Jurkat, Clone E6-1 (cell line): ENCODE data around the gene ROR2.

Experiments used
- DNase-seq: peaks from one replicate; pipeline ENCODE4 v3.0.0-alpha.2; 2011; ENCODE audit warnings: low read depth, low spot score
- H3K4me3 ChIP-seq: 2 replicates; pipeline ENCODE4 v1.5.1; 2011; ENCODE audit warnings: mild to moderate bottlenecking, low read length, control low read depth, moderate library complexity

ROR2 gene

GRCh38 chr9:91690540-91691249, 259.3 kb downstream of the ROR2 start:
- no peak overlapping the region for H3K4me3 ChIP-seq
- DNase-seq, result no peak

DNA sequence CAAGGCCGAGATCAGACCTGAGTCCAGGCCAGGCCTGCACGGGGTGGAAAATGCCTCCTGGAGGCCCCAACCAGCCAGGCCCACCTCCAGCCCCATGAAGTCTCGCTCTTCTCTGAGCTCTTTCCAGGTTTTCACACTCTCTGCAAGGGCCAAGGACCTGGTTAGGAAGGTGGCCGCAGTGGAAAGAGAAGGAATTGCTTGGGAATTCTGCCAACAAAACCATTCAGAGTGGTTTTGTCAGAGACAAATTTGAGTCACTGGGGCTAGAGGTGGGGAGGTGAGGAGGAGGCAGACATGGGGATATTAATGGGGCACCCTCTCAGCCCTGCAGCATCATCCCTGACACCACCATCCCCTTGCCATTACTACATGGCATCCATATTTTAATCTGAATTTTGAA, 261.0 kb downstream of the ROR2 start:
- DNase-seq, result no peak
- H3K4me3 ChIP-seq, result no peak overlapping the region

GRCh38 chr9:91683269-91683668, 266.8 kb downstream of the ROR2 start:
- no peak for DNase-seq

GRCh38 chr9:91682806-91683205, 267.2 kb downstream of the ROR2 start:
- H3K4me3 ChIP-seq, result no peak overlapping the region
- no peak for DNase-seq

More at GRCh38 chr9:91683269-91683668, 266.8 kb downstream of the ROR2 start:
- H3K4me3 ChIP-seq, result no peak overlapping the region

DNA sequence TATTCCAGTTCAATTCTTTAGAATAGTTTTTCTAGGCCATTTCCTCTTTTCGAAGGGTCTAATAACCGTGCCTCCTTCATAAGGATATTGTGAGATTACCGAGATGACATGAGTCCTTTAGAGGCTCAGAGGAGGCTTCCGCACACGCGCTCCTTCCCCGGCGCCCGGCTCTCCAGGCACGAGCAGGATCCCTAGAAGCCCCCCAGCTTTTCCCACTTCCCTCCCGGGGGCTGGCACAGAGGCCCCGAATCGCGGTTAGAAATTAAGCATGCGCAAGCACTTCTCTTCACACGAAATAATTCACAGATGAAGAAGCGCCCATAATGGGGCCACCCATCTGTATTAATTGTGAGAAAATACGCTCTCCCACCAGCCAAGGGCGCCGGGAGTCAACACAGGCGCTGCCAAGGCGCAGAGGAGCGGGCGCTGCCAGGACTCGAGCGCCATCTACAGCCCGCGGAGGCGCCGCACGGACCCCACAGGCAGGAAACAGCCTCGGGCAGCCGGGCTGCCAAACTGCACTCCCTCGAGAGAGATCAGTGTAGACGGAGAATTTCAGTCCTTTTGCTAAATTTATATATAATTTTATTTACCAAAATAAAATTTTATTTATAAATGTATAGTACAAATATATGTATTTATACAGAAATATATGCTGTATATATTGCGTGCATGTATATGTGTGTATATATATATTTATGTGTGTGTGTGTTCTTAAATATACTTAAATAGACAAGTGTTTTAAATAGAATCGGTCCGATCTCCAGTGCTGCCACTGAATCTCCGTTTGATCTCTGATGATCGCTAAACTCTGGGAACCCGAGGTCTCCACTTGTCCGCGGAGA, 268.3 kb downstream of the ROR2 start:
- peak; percentile 41 for DNase-seq
- H3K4me3 ChIP-seq, result no peak overlapping the region; the same call in 1 of the 2 replicates

- no peak overlapping the region for H3K4me3 ChIP-seq
- no peak for DNase-seq
These were observed 269.0 kb downstream of the ROR2 start for GRCh38 chr9:91680998-91681397.

- no peak for DNase-seq
- H3K4me3 ChIP-seq, result no peak overlapping the region
These were observed 269.9 kb downstream of the ROR2 start for GRCh38 chr9:91680106-91680505.

DNA sequence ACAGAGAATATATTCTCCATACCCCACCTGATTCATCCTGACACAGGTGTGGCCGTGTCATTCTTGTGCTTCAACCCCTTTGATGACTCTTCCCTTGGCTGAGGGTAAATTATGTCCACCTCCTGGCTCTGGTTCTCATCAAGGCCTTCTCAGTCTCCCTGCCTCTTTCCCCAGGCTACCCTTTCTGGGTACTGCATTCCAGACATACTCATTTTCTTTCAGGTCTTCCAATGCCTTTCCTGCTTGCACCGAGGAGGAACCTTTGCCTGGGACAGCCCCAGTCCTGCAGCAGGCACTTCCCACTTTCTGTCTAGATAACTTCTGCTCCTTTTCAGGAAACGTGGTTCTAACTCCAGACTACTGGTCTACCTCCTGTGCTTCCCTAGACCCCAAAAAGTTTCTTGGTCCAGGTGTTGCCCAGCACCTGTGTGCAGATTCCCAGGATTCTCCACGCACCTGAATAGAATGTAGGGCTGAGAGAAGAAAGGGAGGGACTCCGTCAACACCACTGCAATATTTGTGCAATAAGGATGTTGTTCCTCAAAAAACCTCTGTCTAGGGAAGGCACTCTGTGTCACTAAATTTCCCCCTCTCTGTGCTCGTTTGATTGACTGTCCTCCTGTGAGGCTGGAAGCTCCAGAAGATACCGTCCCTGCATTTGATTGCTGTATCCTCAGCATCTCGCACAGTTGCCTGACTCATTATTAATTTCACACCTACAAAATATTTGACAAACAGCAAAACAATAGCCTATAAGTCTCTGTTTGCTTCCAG, 271.0 kb downstream of the ROR2 start:
- no peak overlapping the region for H3K4me3 ChIP-seq
- no peak for DNase-seq

GRCh38 chr9:91677822-91678436, 272.1 kb downstream of the ROR2 start:
- H3K4me3 ChIP-seq, result no peak overlapping the region
- DNase-seq, result no peak

GRCh38 chr9:91677331-91677730, 272.7 kb downstream of the ROR2 start:
- H3K4me3 ChIP-seq, result no peak overlapping the region
- no peak for DNase-seq

DNA sequence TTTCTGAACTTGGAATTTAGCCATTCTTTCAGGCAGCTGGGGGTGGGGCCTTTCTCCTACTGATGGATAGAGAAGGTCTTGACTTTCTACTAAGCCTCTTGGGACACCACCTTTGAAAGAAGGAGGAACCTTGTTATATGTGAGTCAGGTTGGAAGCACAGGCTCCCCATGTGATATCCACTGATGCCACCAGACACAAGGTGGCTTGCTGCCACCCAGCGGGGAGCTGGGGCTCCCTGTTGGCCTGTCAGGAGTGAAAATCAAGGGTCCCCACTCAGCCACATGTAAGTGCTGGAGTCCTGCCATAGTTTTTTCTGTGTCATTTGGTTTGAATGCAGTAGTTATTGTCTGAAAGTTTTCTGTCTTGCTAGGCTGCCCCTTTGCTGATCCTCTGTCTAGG, 274.0 kb downstream of the ROR2 start:
- no peak overlapping the region for H3K4me3 ChIP-seq
- DNase-seq, result no peak

DNA sequence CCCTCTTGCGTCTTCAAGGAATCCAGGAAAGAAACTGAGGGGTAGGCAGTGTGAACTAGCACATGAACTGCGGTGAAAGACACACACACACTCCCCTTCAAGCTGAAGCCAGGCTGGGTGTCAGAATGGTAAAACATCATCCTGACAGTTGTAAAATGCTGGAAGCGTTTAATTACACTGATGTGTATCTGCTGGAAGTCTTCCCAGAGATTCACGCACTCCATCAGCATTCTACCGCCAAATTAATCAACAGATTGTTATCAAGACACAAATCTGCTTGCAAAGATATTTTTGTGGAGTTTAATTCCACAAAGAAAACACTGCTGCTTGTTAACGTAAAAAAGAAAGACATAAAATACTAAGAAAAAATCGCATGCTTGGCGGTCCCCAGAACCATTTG, 285.4 kb downstream of the ROR2 start:
- DNase-seq, result no peak
- no peak overlapping the region for H3K4me3 ChIP-seq

DNA sequence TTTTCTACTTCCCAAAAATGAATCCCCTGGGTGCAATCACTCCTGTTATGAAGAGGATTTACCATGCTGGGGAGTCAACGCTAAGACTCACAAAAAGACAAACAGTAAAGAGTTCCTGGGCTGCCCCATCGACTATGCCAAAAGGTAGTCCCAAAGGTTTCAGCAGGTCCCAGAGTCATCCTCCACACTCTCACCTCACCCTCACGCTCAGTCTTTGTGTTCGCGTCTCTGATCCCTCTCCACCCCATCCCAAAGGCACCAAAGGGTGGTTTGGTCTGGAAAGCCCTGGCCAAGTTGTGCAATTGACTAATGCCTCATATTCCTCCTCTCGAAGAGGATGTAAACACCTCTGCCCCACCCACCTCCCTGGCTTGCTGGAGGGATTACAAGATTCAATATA, 286.2 kb downstream of the ROR2 start:
- DNase-seq, result no peak
- no peak overlapping the region for H3K4me3 ChIP-seq

- no peak for DNase-seq
- H3K4me3 ChIP-seq, result no peak overlapping the region
These were observed 288.6 kb downstream of the ROR2 start for GRCh38 chr9:91661451-91661850.

GRCh38 chr9:91660521-91660920, 289.5 kb downstream of the ROR2 start:
- no peak for DNase-seq
- H3K4me3 ChIP-seq, result no peak overlapping the region

DNA sequence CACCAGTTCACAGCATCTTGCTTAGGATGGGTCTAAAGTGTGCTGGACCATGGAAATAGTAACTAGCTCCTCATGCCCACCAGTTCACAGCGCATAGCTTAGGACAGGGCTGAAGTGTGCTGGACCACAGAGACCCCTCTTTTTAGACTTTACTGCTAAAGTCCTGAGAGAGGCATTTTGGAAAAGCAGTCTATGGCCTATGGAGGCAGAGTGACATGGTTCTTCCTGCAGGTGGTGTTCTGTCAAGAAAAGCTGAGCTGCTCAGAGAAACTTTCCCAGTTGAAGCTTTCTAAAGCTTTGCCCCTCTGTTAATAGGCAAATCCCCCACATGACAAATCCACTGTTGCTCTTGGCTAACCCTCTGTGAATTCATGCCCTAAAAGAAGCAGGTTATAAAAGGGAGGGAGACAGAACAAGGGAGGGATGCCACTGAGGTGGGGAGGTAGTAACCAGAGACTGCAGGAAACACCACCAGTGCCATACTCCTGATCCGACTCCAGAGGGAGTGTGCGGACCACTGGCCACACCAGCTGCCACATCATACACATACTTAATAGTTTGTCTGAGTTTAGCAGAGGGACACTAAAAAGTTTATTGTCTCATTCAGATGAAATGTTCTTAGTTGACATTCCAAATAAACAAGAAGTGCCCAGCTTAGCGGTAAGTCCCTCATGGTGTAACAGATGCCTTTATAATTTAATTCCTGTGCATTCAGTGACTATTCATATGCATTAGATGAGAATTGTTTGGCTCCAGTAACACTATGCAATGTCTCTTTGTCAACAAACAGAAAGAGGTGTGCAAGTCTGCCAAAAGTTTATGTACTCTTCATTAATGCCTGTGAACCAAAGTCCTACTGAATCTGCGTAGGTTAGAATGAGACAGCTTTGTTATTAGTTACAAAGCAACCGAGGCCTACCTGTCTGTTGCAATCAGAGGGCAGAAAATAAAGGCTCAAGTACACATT, 290.2 kb downstream of the ROR2 start:
- DNase-seq, result peak; percentile 7
- no peak overlapping the region for H3K4me3 ChIP-seq

GRCh38 chr9:91658513-91659105, 291.4 kb downstream of the ROR2 start:
- H3K4me3 ChIP-seq, result no peak overlapping the region
- DNase-seq, result no peak

DNA sequence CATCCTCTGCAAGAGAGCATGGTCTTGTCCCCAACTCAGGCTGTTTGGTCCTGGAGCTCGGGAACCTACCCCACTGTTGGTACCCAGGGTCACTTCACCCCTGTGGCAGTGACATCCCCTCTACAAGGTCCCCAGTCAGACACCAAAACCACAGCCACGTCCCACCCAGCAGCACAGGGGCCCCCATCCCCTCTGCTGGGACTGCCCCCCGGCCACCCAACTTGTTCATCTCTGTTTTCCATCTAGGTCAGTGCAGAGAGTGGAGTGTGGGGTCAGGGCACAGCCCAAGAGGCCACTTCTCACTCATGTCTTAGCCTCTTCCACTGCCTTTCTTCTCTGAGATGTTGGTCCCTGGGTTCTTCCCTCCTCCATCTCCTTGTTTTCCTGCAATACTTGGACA, 292.5 kb downstream of the ROR2 start:
- no peak for DNase-seq
- H3K4me3 ChIP-seq, result no peak overlapping the region
